CD4-positive, alpha-beta T cell treated with Interleukin-10 for 1 hour (primary cell): Measurements from ENCODE around the gene SHH.

Experiments
- DNase-seq: peaks from one replicate; pipeline ENCODE4 v3.0.0-alpha.2; 2020

The SHH gene

GRCh38 chr7:155762036-155762435, 50.2 kb downstream of the SHH start:
- no peak for DNase-seq

GRCh38 chr7:155761162-155761561, 51.1 kb downstream of the SHH start:
- DNase-seq: no peak

- no peak for DNase-seq
Measured at GRCh38 chr7:155759740-155760430, 52.4 kb downstream of the SHH start.

- no peak for DNase-seq
Measured at GRCh38 chr7:155758348-155758747, 53.9 kb downstream of the SHH start.

GRCh38 chr7:155756322-155756721, 55.9 kb downstream of the SHH start:
- DNase-seq: no peak

- DNase-seq: no peak
Measured at GRCh38 chr7:155755026-155755425, 57.2 kb downstream of the SHH start.

- no peak for DNase-seq
Measured at GRCh38 chr7:155754165-155754564, 58.1 kb downstream of the SHH start.

GRCh38 chr7:155753446-155753965, 58.8 kb downstream of the SHH start:
- DNase-seq: no peak

- no peak for DNase-seq
Measured at GRCh38 chr7:155752756-155753445, 59.4 kb downstream of the SHH start.

GRCh38 chr7:155751409-155751808, 60.9 kb downstream of the SHH start:
- DNase-seq: no peak

- DNase-seq: no peak
Measured at GRCh38 chr7:155750255-155751125, 61.8 kb downstream of the SHH start.
